Lung (tissue), 16 donors: ENCODE data around the gene MPV17L2. TPM values are rescaled to one million over a fixed set of nuclear protein-coding genes. Genes with fewer than 3 reads are reported as not detected.
A peak's percentile ranks its signal among the peaks of the same experiment; 100 is the strongest.

Experiments
- ATAC-seq: fragments of 200-7000 bp; cut with Tn5 transposase; one replicate; pipeline ENCODE4 v1.9.1; 2020; ENCODE audit warnings: moderate number of reproducible peaks; ENCODE audit not compliant: insufficient read depth, low FRiP score
- DNase-seq, 3 donors: peaks; one replicate each; pipeline ENCODE4 v3.0.0-alpha.2; 2013 to 2017
- H3K27ac ChIP-seq, 2 donors: one replicate each; pipeline ENCODE4 v1.5.1; 2013; ENCODE audit warnings: mild to moderate bottlenecking in 2 of 2, moderate library complexity in 2 of 2, control low read depth in 1 of 2, inconsistent platforms in 1 of 2, low read depth in 1 of 2, low read length in 1 of 2
- H3K27me3 ChIP-seq, 3 donors: one replicate each; pipeline ENCODE4 v1.5.1; 2013; ENCODE audit warnings: low read length in 2 of 3; ENCODE audit not compliant: control insufficient read depth in 3 of 3, insufficient read depth in 3 of 3
- H3K36me3 ChIP-seq, 4 donors: one replicate each; pipeline ENCODE4 v1.5.1; 2013; ENCODE audit warnings: low read length in 4 of 4, mild to moderate bottlenecking in 1 of 4, moderate library complexity in 1 of 4; ENCODE audit not compliant: control insufficient read depth in 4 of 4, insufficient read depth in 4 of 4
- H3K4me1 ChIP-seq, 5 donors: one replicate each; pipeline ENCODE4 v1.5.1; 2013; ENCODE audit warnings: low read length in 5 of 5, mild to moderate bottlenecking in 2 of 5, moderate library complexity in 1 of 5; ENCODE audit not compliant: control insufficient read depth in 5 of 5, insufficient read depth in 5 of 5
- H3K4me3 ChIP-seq: one replicate; pipeline ENCODE4 v1.5.1; 2013; ENCODE audit warnings: mild to moderate bottlenecking, control low read depth, moderate library complexity
- H3K9ac ChIP-seq, 2 donors: one replicate each; pipeline ENCODE4 v1.5.1; 2013; ENCODE audit warnings: low read length in 2 of 2, control low read depth in 1 of 2; ENCODE audit not compliant: insufficient read depth in 1 of 2
- H3K9me3 ChIP-seq, 4 donors: one replicate each; pipeline ENCODE4 v1.5.1; 2013; ENCODE audit warnings: low read length in 3 of 4, mild to moderate bottlenecking in 1 of 4, moderate library complexity in 1 of 4; ENCODE audit not compliant: control insufficient read depth in 4 of 4, insufficient read depth in 3 of 4
- WGBS, 2 donors: extraction: QIAGEN DNeasy Blood & Tissue Kit; methylation state at CpG; one replicate each; pipeline ENCODE4 v1.1.7; 2013; 5-methylcytosine and 5-hydroxymethylcytosine counted together
- long read RNA-seq, 5 donors: transcript quantifications; one replicate each; lab custom pipeline, GENCODE V29; 2026
- polyA plus RNA-seq, 2 donors: library from polyadenylated mRNA; stranded (reverse); fragments of 200-250 nt; gene quantifications; one replicate each; pipeline ENCODE4 v1.2.1, GENCODE V29; 2013
- total RNA-seq, 2 donors: library from RNA; depleted of rRNA in 1 of 2; stranded (reverse); fragments of >200 nt in 1 of 2; gene quantifications; one replicate each; pipeline ENCODE4 v1.2.1, GENCODE V29; 2014 to 2021
- TF ChIP-seq, protein P1 (sequence below): IDR thresholded peaks from 2 replicates; pipeline ENCODE4 v1.5.1; 2012; ENCODE audit warnings: mild to moderate bottlenecking; ENCODE audit errors: control extremely low read depth, extremely low read depth
- donor health status: control.
- donor health status: control.
- donor health status: Bipolar disorder and iron deficiency.
- donor health status: healthy.
- donor health status: DM: yes; HTN: yes; CAD: no.

Gene MPV17L2
- 10 to 100 TPM in 1 of 2 donors, 1 to 10 TPM in 1; 3.2 to 13.7 TPM for total RNA-seq
- polyA plus RNA-seq: 10 to 100 TPM; 22.7 to 28.0 TPM
- long read RNA-seq, donor 1, partial matches to known transcripts: 0 of 6 reads
- long read RNA-seq, donor 1, other reads (novel, unspliced or antisense): 0 of 6 reads
- long read RNA-seq, donor 2, partial matches to known transcripts: 0 of 4 reads
- long read RNA-seq, donor 2, other reads (novel, unspliced or antisense): 0 of 4 reads
- long read RNA-seq, donor 3, partial matches to known transcripts: 0 of 2 reads
- long read RNA-seq, donor 3, other reads (novel, unspliced or antisense): 0 of 2 reads
- long read RNA-seq, donor 4, partial matches to known transcripts: 0 of 1 reads
- long read RNA-seq, donor 4, other reads (novel, unspliced or antisense): 0 of 1 reads
- long read RNA-seq, donor 5, partial matches to known transcripts: 0 of 7 reads
- long read RNA-seq, donor 5, other reads (novel, unspliced or antisense): 0 of 7 reads

DNA sequence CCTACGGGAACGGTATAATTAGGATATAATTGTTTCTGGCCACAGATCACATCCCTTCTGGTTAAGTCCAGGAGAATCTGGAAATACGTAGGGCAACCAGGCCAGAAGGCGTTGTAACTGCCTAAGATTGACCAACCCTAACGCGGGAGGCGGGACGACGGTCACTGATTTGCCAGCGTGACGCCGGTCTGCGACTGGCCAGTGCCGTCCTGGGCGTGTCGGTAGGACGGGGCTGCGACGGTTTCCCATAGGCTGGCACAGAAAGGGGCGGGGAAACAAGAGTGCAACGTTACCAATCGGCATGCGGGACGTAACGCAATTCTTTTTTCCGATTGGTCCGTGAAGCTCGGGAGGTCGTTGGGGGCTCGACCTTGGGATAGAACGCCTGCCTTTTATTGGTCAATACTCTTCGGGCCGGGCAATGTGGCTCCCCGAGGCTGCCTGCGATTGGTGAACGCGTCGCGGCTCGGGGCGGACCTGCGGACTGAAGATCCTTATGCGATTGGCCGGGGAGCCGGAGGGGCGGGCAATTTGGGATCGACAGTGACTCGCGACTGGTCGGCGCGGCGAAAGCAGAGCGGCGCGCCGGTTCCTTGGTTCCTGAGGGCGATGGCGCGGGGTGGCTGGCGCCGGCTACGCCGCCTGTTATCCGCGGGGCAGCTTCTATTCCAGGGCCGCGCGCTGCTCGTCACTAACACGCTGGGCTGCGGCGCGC, at the start of gene MPV17L2:
MPV17L2 (plus strand) TSS at position 546 of the 715 bp plus-strand sequence; CDS start at position 610, 64 bp downstream.
- DNase-seq (peak; percentile 100), ATAC-seq (peak; percentile 95)
- H3K27me3 ChIP-seq: no peaks in the 10 kb centered on the region
- TF ChIP-seq, protein P1, sequence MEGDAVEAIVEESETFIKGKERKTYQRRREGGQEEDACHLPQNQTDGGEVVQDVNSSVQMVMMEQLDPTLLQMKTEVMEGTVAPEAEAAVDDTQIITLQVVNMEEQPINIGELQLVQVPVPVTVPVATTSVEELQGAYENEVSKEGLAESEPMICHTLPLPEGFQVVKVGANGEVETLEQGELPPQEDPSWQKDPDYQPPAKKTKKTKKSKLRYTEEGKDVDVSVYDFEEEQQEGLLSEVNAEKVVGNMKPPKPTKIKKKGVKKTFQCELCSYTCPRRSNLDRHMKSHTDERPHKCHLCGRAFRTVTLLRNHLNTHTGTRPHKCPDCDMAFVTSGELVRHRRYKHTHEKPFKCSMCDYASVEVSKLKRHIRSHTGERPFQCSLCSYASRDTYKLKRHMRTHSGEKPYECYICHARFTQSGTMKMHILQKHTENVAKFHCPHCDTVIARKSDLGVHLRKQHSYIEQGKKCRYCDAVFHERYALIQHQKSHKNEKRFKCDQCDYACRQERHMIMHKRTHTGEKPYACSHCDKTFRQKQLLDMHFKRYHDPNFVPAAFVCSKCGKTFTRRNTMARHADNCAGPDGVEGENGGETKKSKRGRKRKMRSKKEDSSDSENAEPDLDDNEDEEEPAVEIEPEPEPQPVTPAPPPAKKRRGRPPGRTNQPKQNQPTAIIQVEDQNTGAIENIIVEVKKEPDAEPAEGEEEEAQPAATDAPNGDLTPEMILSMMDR: no peak
- WGBS, 2 donors: 0 to 1% methylated on average over 74 of the region's 74 CpGs
- no peaks in the 10 kb centered on the region for H3K9me3 ChIP-seq
- H3K27ac ChIP-seq: peak within 1 kb of the TSS; percentile 94 to 97
- peak within 1 kb of the TSS; percentile 77 for H3K4me3 ChIP-seq
- peak within 1 kb of the TSS; percentile 7 to 98 for H3K9ac ChIP-seq
- H3K36me3 ChIP-seq: peaks cover 0 to 18% (median 3%) of the 10 kb centered on the region in 4 donors
- peaks cover 0 to 20% (median 9%) of the 10 kb centered on the region in 5 donors for H3K4me1 ChIP-seq

DNA sequence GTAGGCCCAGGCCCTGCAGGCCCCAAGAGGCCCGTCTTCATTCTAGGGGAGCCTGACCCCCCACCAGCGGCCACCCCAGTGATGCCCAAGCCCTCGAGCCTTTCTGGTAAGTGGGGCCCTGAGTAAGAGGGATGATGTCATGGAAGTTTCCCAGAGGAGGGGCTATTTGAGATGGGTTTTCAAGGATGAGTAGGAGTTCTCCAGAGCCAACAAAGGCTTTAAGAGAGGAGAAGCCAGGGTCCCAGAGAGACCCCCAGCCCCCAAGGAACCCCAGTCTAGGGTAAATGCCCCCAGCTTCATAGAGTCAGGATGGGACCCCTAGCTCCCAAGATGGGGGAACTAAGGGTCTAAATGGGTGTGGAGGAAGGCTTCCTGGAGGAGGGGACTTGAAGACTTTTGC, 49.1 kb upstream of the MPV17L2 start:
- no peaks in the 10 kb centered on the region for H3K27me3 ChIP-seq
- no peaks in the 10 kb centered on the region for H3K9me3 ChIP-seq
- TF ChIP-seq, protein P1: no peak
- ATAC-seq: no peak
- no peak overlapping the region for H3K9ac ChIP-seq
- no peak for DNase-seq
- H3K4me1 ChIP-seq: no peaks in the 10 kb centered on the region
- 93 to 99% methylated on average over 3 of the region's 3 CpGs for WGBS, 2 donors
- H3K27ac ChIP-seq: no peak overlapping the region
- peaks cover 0 to 41% (median 22%) of the 10 kb centered on the region in 4 donors for H3K36me3 ChIP-seq
- H3K4me3 ChIP-seq: no peak overlapping the region

DNA sequence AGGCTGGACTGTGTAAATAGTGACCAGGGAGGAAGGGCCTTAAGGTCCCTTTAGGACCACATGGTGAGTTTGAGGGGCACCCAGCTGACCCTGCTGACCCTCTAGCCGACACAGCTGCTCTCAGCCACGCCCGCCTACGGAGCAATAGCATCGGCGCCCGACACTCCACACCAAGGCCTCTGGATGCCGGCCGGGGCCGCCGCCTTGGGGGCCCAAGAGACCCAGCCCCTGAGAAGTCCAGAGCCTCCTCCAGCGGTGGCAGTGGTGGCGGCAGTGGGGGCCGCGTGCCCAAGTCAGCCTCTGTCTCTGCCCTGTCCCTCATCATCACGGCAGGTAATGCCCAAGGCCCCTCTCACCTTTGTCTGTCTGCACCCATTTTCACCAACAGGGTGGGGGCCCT, 48.7 kb upstream of the MPV17L2 start:
- Histone ChIP-seq H3K4me3 (no peak overlapping the region), H3K27ac (no peak overlapping the region), H3K9me3 (no peaks in the 10 kb centered on the region), H3K4me1 (no peaks in the 10 kb centered on the region), H3K9ac (no peak overlapping the region), H3K27me3 (no peaks in the 10 kb centered on the region), H3K36me3 (peaks cover 0 to 43% (median 22%) of the 10 kb centered on the region in 4 donors)
- no peak for DNase-seq
- TF ChIP-seq, protein P1: no peak
- 92 to 96% methylated on average over 16 of the region's 16 CpGs for WGBS, 2 donors
- no peak for ATAC-seq
